ENCODE data around the gene WDR45B. TPM values are rescaled to one million over a fixed set of nuclear protein-coding genes. Genes with fewer than 3 reads are reported as not detected.

WDR45B gene
- total and polyA plus RNA-seq, 2 experiments from 2014 or later: 82.6 to 112 TPM

DNA sequence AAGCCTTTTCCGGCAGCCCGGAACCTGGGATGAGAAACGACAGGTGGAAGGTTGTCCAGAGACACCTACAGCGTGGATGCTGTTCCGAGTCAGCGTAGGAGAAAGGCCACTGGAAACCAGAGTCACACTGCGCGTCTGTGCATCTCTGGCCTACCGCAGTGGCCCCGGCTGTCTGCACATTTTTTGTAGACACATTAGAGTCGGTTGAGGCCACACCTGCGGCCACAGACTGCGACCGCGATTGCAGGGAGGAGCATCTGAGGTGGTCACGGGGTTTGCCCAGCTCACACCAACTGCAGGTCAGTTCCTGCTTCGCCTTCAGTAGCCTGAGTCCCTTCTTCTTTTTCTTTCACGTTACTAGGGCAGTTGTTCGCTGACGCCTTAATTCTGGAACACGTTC is 52.4 kb downstream of the WDR45B start:
- no peaks in the 10 kb centered on the region for H3K27me3 ChIP-seq
- peaks cover 28% of the 10 kb centered on the region for H3K4me1 ChIP-seq (ENCODE audit: insufficient read depth)
- H3K4me3 ChIP-seq: no peak overlapping the region
- H3K27ac ChIP-seq: no peak overlapping the region
- H3K79me2 ChIP-seq: peaks cover 51% of the 10 kb centered on the region
- H3K36me3 ChIP-seq (replicated peaks; ENCODE audit: insufficient read depth, low read depth): no peaks in the 10 kb centered on the region
- H3K9me3 ChIP-seq (ENCODE audit: low read depth): no peaks in the 10 kb centered on the region
- no peak overlapping the region for H2AFZ ChIP-seq
- TF ChIP-seq EZH2phosphoT487 (IDR thresholded peaks at IDR 0.05; ENCODE audit: low read depth, severe bottlenecking, unreplicated experiment): no peak
- no peak for TF ChIP-seq EZH2 (IDR thresholded peaks at IDR 0.05; ENCODE audit: borderline replicate concordance)
- TF ChIP-seq, protein P1, sequence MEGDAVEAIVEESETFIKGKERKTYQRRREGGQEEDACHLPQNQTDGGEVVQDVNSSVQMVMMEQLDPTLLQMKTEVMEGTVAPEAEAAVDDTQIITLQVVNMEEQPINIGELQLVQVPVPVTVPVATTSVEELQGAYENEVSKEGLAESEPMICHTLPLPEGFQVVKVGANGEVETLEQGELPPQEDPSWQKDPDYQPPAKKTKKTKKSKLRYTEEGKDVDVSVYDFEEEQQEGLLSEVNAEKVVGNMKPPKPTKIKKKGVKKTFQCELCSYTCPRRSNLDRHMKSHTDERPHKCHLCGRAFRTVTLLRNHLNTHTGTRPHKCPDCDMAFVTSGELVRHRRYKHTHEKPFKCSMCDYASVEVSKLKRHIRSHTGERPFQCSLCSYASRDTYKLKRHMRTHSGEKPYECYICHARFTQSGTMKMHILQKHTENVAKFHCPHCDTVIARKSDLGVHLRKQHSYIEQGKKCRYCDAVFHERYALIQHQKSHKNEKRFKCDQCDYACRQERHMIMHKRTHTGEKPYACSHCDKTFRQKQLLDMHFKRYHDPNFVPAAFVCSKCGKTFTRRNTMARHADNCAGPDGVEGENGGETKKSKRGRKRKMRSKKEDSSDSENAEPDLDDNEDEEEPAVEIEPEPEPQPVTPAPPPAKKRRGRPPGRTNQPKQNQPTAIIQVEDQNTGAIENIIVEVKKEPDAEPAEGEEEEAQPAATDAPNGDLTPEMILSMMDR (IDR thresholded peaks at IDR 0.05; ENCODE audit: poor library complexity): no peak
- no peak overlapping the region for H3K4me2 ChIP-seq
- 94% methylated on average over 21 of the region's 21 CpGs for WGBS (ENCODE audit: low lambda C conversion rate, missing lambda C conversion rate)
- DNase-seq (ENCODE audit: low spot score): no peak
- H4K20me1 ChIP-seq (ENCODE audit: insufficient read depth, poor library complexity, severe bottlenecking): no peaks in the 10 kb centered on the region
- H3K9me2 ChIP-seq (replicated peaks; ENCODE audit: insufficient read depth): no peaks in the 10 kb centered on the region

DNA sequence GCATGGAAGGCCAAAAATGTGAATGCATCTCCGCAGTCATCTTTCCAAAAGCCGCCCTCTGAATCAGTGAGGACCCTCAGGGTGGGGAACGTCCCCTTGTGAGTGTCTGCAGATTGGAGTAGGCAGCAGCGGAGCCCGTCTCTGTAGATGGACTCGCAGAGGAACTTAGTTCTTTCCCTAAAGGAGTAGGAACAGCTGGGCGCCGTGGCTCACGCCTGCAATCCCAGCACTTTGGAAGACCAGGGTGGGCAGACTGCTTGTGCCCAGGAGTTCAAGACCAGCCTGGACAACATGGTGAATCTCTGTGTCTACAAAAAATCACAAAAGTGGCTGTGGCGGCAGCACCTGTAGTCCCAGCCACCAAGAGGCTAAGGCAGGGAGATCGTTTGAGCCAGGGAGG is 53.7 kb downstream of the WDR45B start:
- Histone ChIP-seq H3K4me1 (ENCODE audit: insufficient read depth) (peaks cover 28% of the 10 kb centered on the region), H3K79me2 (peaks cover 47% of the 10 kb centered on the region), H3K27ac (no peak overlapping the region), H2AFZ (no peak overlapping the region), H3K9me2 (replicated peaks; ENCODE audit: insufficient read depth) (no peaks in the 10 kb centered on the region), H3K4me3 (no peak overlapping the region), H4K20me1 (ENCODE audit: insufficient read depth, poor library complexity, severe bottlenecking) (no peaks in the 10 kb centered on the region), H3K36me3 (replicated peaks; ENCODE audit: insufficient read depth, low read depth) (no peaks in the 10 kb centered on the region), H3K9me3 (ENCODE audit: low read depth) (no peaks in the 10 kb centered on the region), H3K4me2 (no peak overlapping the region), H3K27me3 (no peaks in the 10 kb centered on the region)
- DNase-seq (ENCODE audit: low spot score): no peak
- no peak for TF ChIP-seq EZH2 (IDR thresholded peaks at IDR 0.05; ENCODE audit: borderline replicate concordance)
- TF ChIP-seq, protein P1 (IDR thresholded peaks at IDR 0.05; ENCODE audit: poor library complexity): no peak
- TF ChIP-seq EZH2phosphoT487 (IDR thresholded peaks at IDR 0.05; ENCODE audit: low read depth, severe bottlenecking, unreplicated experiment): no peak
- 95% methylated on average over 11 of the region's 11 CpGs for WGBS (ENCODE audit: low lambda C conversion rate, missing lambda C conversion rate)

DNA sequence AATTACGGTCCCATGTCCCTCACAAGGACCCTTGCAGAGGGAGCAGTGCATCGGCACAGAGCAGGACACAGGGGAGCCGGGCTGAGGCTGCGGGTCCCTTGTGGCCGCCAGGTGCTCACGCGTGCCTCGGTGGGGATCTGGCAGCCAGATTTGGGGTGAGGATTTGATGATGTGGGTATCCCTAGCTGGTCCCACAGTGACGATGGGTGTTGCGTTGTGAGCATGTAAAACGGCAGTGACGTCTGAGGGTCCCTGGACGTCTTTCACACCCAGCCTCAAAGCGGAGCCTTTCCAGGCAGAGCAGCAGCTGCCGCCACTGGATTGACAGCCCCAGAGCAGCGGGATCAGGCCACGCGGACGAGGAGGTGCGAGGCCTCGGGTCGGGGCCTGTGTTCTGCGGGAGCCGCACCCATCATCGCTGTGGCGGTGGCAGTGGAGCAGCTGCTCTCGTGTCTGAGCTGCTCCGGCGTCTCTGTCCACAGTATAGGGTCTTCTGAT is 54.6 kb downstream of the WDR45B start:
- H3K36me3 ChIP-seq (replicated peaks; ENCODE audit: insufficient read depth, low read depth): no peaks in the 10 kb centered on the region
- H4K20me1 ChIP-seq (ENCODE audit: insufficient read depth, poor library complexity, severe bottlenecking): no peaks in the 10 kb centered on the region
- WGBS (ENCODE audit: low lambda C conversion rate, missing lambda C conversion rate): 62% methylated on average over 26 of the region's 29 CpGs
- H3K4me3 ChIP-seq: peak overlapping the region; percentile 64
- H3K9me2 ChIP-seq (replicated peaks; ENCODE audit: insufficient read depth): no peaks in the 10 kb centered on the region
- H3K27ac ChIP-seq: peak overlapping the region; percentile 91
- no peak overlapping the region for H2AFZ ChIP-seq
- H3K79me2 ChIP-seq: peaks cover 42% of the 10 kb centered on the region
- H3K4me1 ChIP-seq (ENCODE audit: insufficient read depth): peaks cover 28% of the 10 kb centered on the region
- H3K4me2 ChIP-seq: peak overlapping the region; percentile 99
- no peak for DNase-seq (ENCODE audit: low spot score)
- H3K27me3 ChIP-seq: no peaks in the 10 kb centered on the region
- TF ChIP-seq EZH2phosphoT487 (IDR thresholded peaks at IDR 0.05; ENCODE audit: low read depth, severe bottlenecking, unreplicated experiment): no peak
- TF ChIP-seq, protein P1 (IDR thresholded peaks at IDR 0.05; ENCODE audit: poor library complexity): no peak
- no peaks in the 10 kb centered on the region for H3K9me3 ChIP-seq (ENCODE audit: low read depth)

Data from hepatocyte (in vitro differentiated cells).